Liver (tissue), 9 donors: Measurements from ENCODE around the gene CADM2. TPM values are rescaled to one million over a fixed set of nuclear protein-coding genes. Genes with fewer than 3 reads are reported as not detected.

Experiments used
- DNase-seq: peaks from one replicate; pipeline ENCODE4 v3.0.0-alpha.2; 2017; ENCODE audit warnings: low spot score
- H3K27ac ChIP-seq, 2 donors: one replicate each; pipeline ENCODE4 v1.7.0; 2013; ENCODE audit warnings: inconsistent platforms in 2 of 2, low read length in 2 of 2, control low read depth in 1 of 2, low read depth in 1 of 2, mild to moderate bottlenecking in 1 of 2
- H3K27me3 ChIP-seq, 4 donors: one replicate each; pipeline versions ENCODE4 v1.6.1 to v1.7.0; 2013; ENCODE audit warnings: low read length in 3 of 4, inconsistent platforms in 1 of 4, mild to moderate bottlenecking in 1 of 4, moderate library complexity in 1 of 4; ENCODE audit not compliant: control insufficient read depth in 4 of 4, insufficient read depth in 4 of 4
- H3K36me3 ChIP-seq, 4 donors: one replicate each; pipeline versions ENCODE4 v1.6.1 to v1.7.0; 2013; ENCODE audit warnings: low read length in 3 of 4, mild to moderate bottlenecking in 3 of 4, low read depth in 1 of 4, moderate library complexity in 1 of 4; ENCODE audit not compliant: control insufficient read depth in 4 of 4, insufficient read depth in 3 of 4
- H3K4me1 ChIP-seq, 4 donors: one replicate each; pipeline versions ENCODE4 v1.6.1 to v1.7.0; 2013; ENCODE audit warnings: low read length in 3 of 4, mild to moderate bottlenecking in 3 of 4, moderate library complexity in 1 of 4; ENCODE audit not compliant: control insufficient read depth in 4 of 4, insufficient read depth in 4 of 4
- H3K4me3 ChIP-seq, 3 donors: one replicate each; pipeline versions ENCODE4 v1.6.1 to v1.7.0; 2013; ENCODE audit warnings: low read length in 3 of 3, control low read depth in 1 of 3, low read depth in 1 of 3, mild to moderate bottlenecking in 1 of 3
- H3K9ac ChIP-seq, 2 donors: one replicate each; pipeline ENCODE4 v1.7.0; 2013; ENCODE audit warnings: low read length in 2 of 2, mild to moderate bottlenecking in 2 of 2, moderate library complexity in 2 of 2, control low read depth in 1 of 2, low read depth in 1 of 2
- H3K9me3 ChIP-seq, 4 donors: one replicate each; pipeline versions ENCODE4 v1.6.1 to v1.7.0; 2013; ENCODE audit warnings: low read length in 3 of 4; ENCODE audit not compliant: control insufficient read depth in 4 of 4
- ATF3 ChIP-seq: IDR thresholded peaks from 2 replicates; pipeline ENCODE4 v1.6.1; 2016; ENCODE audit warnings: antibody characterized with exemption
- CTCF ChIP-seq: fragments of 150-350 bp; IDR thresholded peaks from 2 replicates; pipeline ENCODE4 v1.5.1; 2017; ENCODE audit warnings: improper control_type of control experiment, low read depth, low read length; ENCODE audit not compliant: missing input control
- EGR1 ChIP-seq, 2 donors: IDR thresholded peaks; 2 replicates each; pipeline ENCODE4 v1.6.1; 2016 to 2018; ENCODE audit warnings: antibody characterized with exemption in 2 of 2, low read depth in 2 of 2
- FOXA1 ChIP-seq: IDR thresholded peaks from 2 replicates; pipeline ENCODE4 v1.6.1; 2016; ENCODE audit warnings: antibody characterized with exemption
- FOXA2 ChIP-seq: IDR thresholded peaks from 2 replicates; pipeline ENCODE4 v1.6.1; 2016; ENCODE audit warnings: antibody characterized with exemption
- GABPA ChIP-seq, 2 donors: IDR thresholded peaks in 1 of 2; conservative IDR thresholded peaks in 1 of 2; 2 replicates each; pipeline ENCODE4 v1.6.1; 2016; ENCODE audit warnings: antibody characterized with exemption in 2 of 2, mild to moderate bottlenecking in 1 of 2, moderate library complexity in 1 of 2
- HNF4A ChIP-seq, 2 donors: conservative IDR thresholded peaks; 2 replicates each; pipeline ENCODE4 v1.6.1; 2016; ENCODE audit warnings: antibody characterized with exemption in 2 of 2, mild to moderate bottlenecking in 2 of 2
- HNF4G ChIP-seq: IDR thresholded peaks from 2 replicates; pipeline ENCODE4 v1.6.1; 2016; ENCODE audit warnings: antibody characterized with exemption
- JUND ChIP-seq, 2 donors: IDR thresholded peaks; 2 replicates each; pipeline ENCODE4 v1.6.1; 2016; ENCODE audit warnings: antibody characterized with exemption in 2 of 2
- MAX ChIP-seq: IDR thresholded peaks from 2 replicates; pipeline ENCODE4 v1.6.1; 2016; ENCODE audit warnings: antibody characterized with exemption
- NR2F2 ChIP-seq: IDR thresholded peaks from 2 replicates; pipeline ENCODE4 v1.6.1; 2016; ENCODE audit warnings: antibody characterized with exemption
- RAD21 ChIP-seq, 2 donors: IDR thresholded peaks; 2 replicates each; pipeline ENCODE4 v1.6.1; 2016; ENCODE audit warnings: antibody characterized with exemption in 2 of 2, mild to moderate bottlenecking in 2 of 2
- REST ChIP-seq: IDR thresholded peaks from 2 replicates; pipeline ENCODE4 v1.6.1; 2016; ENCODE audit warnings: antibody characterized with exemption, mild to moderate bottlenecking
- RXRA ChIP-seq, 2 donors: IDR thresholded peaks; 2 replicates each; pipeline ENCODE4 v1.6.1; 2017 to 2018; ENCODE audit warnings: antibody characterized with exemption in 2 of 2, mild to moderate bottlenecking in 1 of 2
- SP1 ChIP-seq: IDR thresholded peaks from 2 replicates; pipeline ENCODE4 v1.6.1; 2018; ENCODE audit warnings: antibody characterized with exemption, mild to moderate bottlenecking
- TAF1 ChIP-seq: conservative IDR thresholded peaks from 2 replicates; pipeline ENCODE4 v1.6.1; 2016; ENCODE audit warnings: antibody characterized with exemption, mild to moderate bottlenecking
- YY1 ChIP-seq: IDR thresholded peaks from 2 replicates; pipeline ENCODE4 v1.6.1; 2016; ENCODE audit warnings: antibody characterized with exemption, mild to moderate bottlenecking
- ZBTB33 ChIP-seq: IDR thresholded peaks from 2 replicates; pipeline ENCODE4 v1.6.1; 2016; ENCODE audit warnings: antibody characterized with exemption
- WGBS: extraction: QIAGEN DNeasy Blood & Tissue Kit; methylation state at CpG from one replicate; pipeline ENCODE4 v1.1.7; 2013; 5-methylcytosine and 5-hydroxymethylcytosine counted together
- polyA plus RNA-seq, 2 donors: library from polyadenylated mRNA; stranded (reverse) in 1 of 2; unstranded in 1 of 2; fragments of 200-250 nt in 1 of 2; fragments of >200 nt in 1 of 2; fragmentation: Nextera tagmentation in 1 of 2; extraction: Ambion mirVana in 1 of 2; gene quantifications; one replicate each; pipeline versions ENCODE4 v1.2.1 to v1.2.3, GENCODE V29; 2013 to 2015
- total RNA-seq, 2 donors: library from RNA; depleted of rRNA; stranded (reverse); fragments of >200 nt; gene quantifications; one replicate each; pipeline ENCODE4 v1.2.3, GENCODE V29; 2014
- donor health status: healthy.
- donor health status: healthy.
- donor health status: healthy.
- donor health status: healthy.
- donor health status: healthy.

Gene CADM2
- total and polyA plus RNA-seq, 4 donors = 0.35 to 0.92 (median 0.51) TPM

GRCh38 chr3:84977021-84977420 is 18.2 kb downstream of the CADM2 start:
- H3K9me3 ChIP-seq = no peaks in the 10 kb centered on the region
- H3K4me3 ChIP-seq = no peak overlapping the region
- H3K9ac ChIP-seq = no peak overlapping the region
- no peak for TF ChIP-seq FOXA1
- no peak for TF ChIP-seq SP1
- TF ChIP-seq ATF3 = no peak
- TF ChIP-seq FOXA2 = no peak
- no peak for TF ChIP-seq JUND (IDR thresholded peaks at IDR 0.05)
- no peak for TF ChIP-seq CTCF
- no peak for TF ChIP-seq RAD21 (IDR thresholded peaks at IDR 0.05)
- TF ChIP-seq YY1 = no peak
- TF ChIP-seq MAX = no peak
- TF ChIP-seq HNF4A (conservative IDR thresholded peaks at IDR 0.05) = no peak
- TF ChIP-seq EGR1 (IDR thresholded peaks at IDR 0.05; ENCODE audit: low read depth in 2 of 2) = no peak
- H3K36me3 ChIP-seq = no peaks in the 10 kb centered on the region
- WGBS = 41% methylated on average over 1 of the region's 1 CpG
- H3K27ac ChIP-seq = no peak overlapping the region
- H3K4me1 ChIP-seq = no peaks in the 10 kb centered on the region
- DNase-seq = no peak
- no peaks in the 10 kb centered on the region for H3K27me3 ChIP-seq

GRCh38 chr3:84978843-84979242 is 20.1 kb downstream of the CADM2 start:
- no peak for TF ChIP-seq ATF3
- no peak for TF ChIP-seq NR2F2
- TF ChIP-seq REST = no peak
- no peak for TF ChIP-seq RXRA (IDR thresholded peaks at IDR 0.05)
- TF ChIP-seq GABPA (IDR thresholded peaks at IDR 0.05 in 1 of 2, conservative IDR thresholded peaks at IDR 0.05 in 1 of 2) = no peak
- no peak for TF ChIP-seq MAX
- no peak for TF ChIP-seq SP1
- no peak for TF ChIP-seq ZBTB33
- TF ChIP-seq FOXA2 = no peak
- no peak for TF ChIP-seq FOXA1
- no peak for TF ChIP-seq HNF4A (conservative IDR thresholded peaks at IDR 0.05)
- TF ChIP-seq YY1 = no peak
- no peak for TF ChIP-seq HNF4G
- no peak for TF ChIP-seq EGR1 (IDR thresholded peaks at IDR 0.05; ENCODE audit: low read depth in 2 of 2)
- no peak for TF ChIP-seq JUND (IDR thresholded peaks at IDR 0.05)
- TF ChIP-seq RAD21 (IDR thresholded peaks at IDR 0.05) = no peak
- no peak for TF ChIP-seq TAF1
- no peak overlapping the region for H3K4me3 ChIP-seq
- H3K4me1 ChIP-seq = no peaks in the 10 kb centered on the region
- WGBS = 67% methylated on average over 2 of the region's 2 CpGs
- H3K36me3 ChIP-seq = no peaks in the 10 kb centered on the region
- no peak for DNase-seq
- no peaks in the 10 kb centered on the region for H3K27me3 ChIP-seq
- no peak overlapping the region for H3K9ac ChIP-seq
- H3K27ac ChIP-seq = no peak overlapping the region
- H3K9me3 ChIP-seq = no peaks in the 10 kb centered on the region
